Lung (tissue), 16 donors: ENCODE results near the gene MDFIC2. TPM values are rescaled to one million over a fixed set of nuclear protein-coding genes. Genes with fewer than 3 reads are reported as not detected.
A peak's percentile ranks its signal among the peaks of the same experiment; 100 is the strongest.

ENCODE experiments used
- ATAC-seq: fragments of 200-7000 bp; cut with Tn5 transposase; one replicate; pipeline ENCODE4 v1.9.1; 2020; ENCODE audit warnings: moderate number of reproducible peaks; ENCODE audit not compliant: insufficient read depth, low FRiP score
- DNase-seq, 3 donors: peaks; one replicate each; pipeline ENCODE4 v3.0.0-alpha.2; 2013 to 2017
- H3K27ac ChIP-seq, 2 donors: one replicate each; pipeline ENCODE4 v1.5.1; 2013; ENCODE audit warnings: mild to moderate bottlenecking in 2 of 2, moderate library complexity in 2 of 2, control low read depth in 1 of 2, inconsistent platforms in 1 of 2, low read depth in 1 of 2, low read length in 1 of 2
- H3K27me3 ChIP-seq, 3 donors: one replicate each; pipeline ENCODE4 v1.5.1; 2013; ENCODE audit warnings: low read length in 2 of 3; ENCODE audit not compliant: control insufficient read depth in 3 of 3, insufficient read depth in 3 of 3
- H3K36me3 ChIP-seq, 4 donors: one replicate each; pipeline ENCODE4 v1.5.1; 2013; ENCODE audit warnings: low read length in 4 of 4, mild to moderate bottlenecking in 1 of 4, moderate library complexity in 1 of 4; ENCODE audit not compliant: control insufficient read depth in 4 of 4, insufficient read depth in 4 of 4
- H3K4me1 ChIP-seq, 5 donors: one replicate each; pipeline ENCODE4 v1.5.1; 2013; ENCODE audit warnings: low read length in 5 of 5, mild to moderate bottlenecking in 2 of 5, moderate library complexity in 1 of 5; ENCODE audit not compliant: control insufficient read depth in 5 of 5, insufficient read depth in 5 of 5
- H3K4me3 ChIP-seq: one replicate; pipeline ENCODE4 v1.5.1; 2013; ENCODE audit warnings: mild to moderate bottlenecking, control low read depth, moderate library complexity
- H3K9ac ChIP-seq, 2 donors: one replicate each; pipeline ENCODE4 v1.5.1; 2013; ENCODE audit warnings: low read length in 2 of 2, control low read depth in 1 of 2; ENCODE audit not compliant: insufficient read depth in 1 of 2
- H3K9me3 ChIP-seq, 4 donors: one replicate each; pipeline ENCODE4 v1.5.1; 2013; ENCODE audit warnings: low read length in 3 of 4, mild to moderate bottlenecking in 1 of 4, moderate library complexity in 1 of 4; ENCODE audit not compliant: control insufficient read depth in 4 of 4, insufficient read depth in 3 of 4
- WGBS, 2 donors: extraction: QIAGEN DNeasy Blood & Tissue Kit; methylation state at CpG; one replicate each; pipeline ENCODE4 v1.1.7; 2013; 5-methylcytosine and 5-hydroxymethylcytosine counted together
- long read RNA-seq, 5 donors: transcript quantifications; one replicate each; lab custom pipeline, GENCODE V29; 2026
- polyA plus RNA-seq, 2 donors: library from polyadenylated mRNA; stranded (reverse); fragments of 200-250 nt; gene quantifications; one replicate each; pipeline ENCODE4 v1.2.1, GENCODE V29; 2013
- total RNA-seq, 2 donors: library from RNA; depleted of rRNA in 1 of 2; stranded (reverse); fragments of >200 nt in 1 of 2; gene quantifications; one replicate each; pipeline ENCODE4 v1.2.1, GENCODE V29; 2014 to 2021
- TF ChIP-seq, protein P1 (sequence below): IDR thresholded peaks from 2 replicates; pipeline ENCODE4 v1.5.1; 2012; ENCODE audit warnings: mild to moderate bottlenecking; ENCODE audit errors: control extremely low read depth, extremely low read depth
- donor health status: control.
- donor health status: control.
- donor health status: Bipolar disorder and iron deficiency.
- donor health status: healthy.
- donor health status: DM: yes; HTN: yes; CAD: no.

MDFIC2 gene
- not detected for total RNA-seq
- not detected for polyA plus RNA-seq
- long read RNA-seq, donor 1, result 0 reads
- long read RNA-seq, donor 2, result 0 reads
- long read RNA-seq, donor 3, result 0 reads
- long read RNA-seq, donor 4, result 0 reads
- long read RNA-seq, donor 5, result 0 reads

DNA sequence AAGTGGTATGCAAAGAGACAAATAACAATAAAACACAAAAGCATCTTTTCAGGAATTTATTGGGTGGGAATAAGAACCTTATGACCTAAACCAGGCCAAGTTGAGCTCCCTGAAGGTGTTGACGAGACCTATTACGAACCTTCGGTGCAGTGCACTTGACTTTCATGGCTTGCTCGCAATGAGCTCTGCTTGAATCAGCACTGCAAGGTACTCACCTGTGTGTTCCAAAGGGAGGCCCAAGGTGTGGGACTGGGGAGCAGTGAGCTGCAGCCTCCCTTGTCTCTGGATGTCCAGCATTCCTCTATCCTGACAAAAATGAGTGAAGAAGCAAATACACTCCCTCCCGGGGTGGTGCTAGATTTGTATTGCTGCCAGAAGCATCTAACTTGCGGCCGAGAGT lies at the start of gene MDFIC2:
Gene MDFIC2 (minus strand): TSS at position 303 of the 400 bp plus-strand sequence. CDS start 665 bp downstream, outside the sequence.
- TF ChIP-seq, protein P1, sequence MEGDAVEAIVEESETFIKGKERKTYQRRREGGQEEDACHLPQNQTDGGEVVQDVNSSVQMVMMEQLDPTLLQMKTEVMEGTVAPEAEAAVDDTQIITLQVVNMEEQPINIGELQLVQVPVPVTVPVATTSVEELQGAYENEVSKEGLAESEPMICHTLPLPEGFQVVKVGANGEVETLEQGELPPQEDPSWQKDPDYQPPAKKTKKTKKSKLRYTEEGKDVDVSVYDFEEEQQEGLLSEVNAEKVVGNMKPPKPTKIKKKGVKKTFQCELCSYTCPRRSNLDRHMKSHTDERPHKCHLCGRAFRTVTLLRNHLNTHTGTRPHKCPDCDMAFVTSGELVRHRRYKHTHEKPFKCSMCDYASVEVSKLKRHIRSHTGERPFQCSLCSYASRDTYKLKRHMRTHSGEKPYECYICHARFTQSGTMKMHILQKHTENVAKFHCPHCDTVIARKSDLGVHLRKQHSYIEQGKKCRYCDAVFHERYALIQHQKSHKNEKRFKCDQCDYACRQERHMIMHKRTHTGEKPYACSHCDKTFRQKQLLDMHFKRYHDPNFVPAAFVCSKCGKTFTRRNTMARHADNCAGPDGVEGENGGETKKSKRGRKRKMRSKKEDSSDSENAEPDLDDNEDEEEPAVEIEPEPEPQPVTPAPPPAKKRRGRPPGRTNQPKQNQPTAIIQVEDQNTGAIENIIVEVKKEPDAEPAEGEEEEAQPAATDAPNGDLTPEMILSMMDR, result no peak
- Histone ChIP-seq H3K9ac (no peak within 1 kb of the TSS), H3K27me3 (peaks cover 0 to 4% (median 0%) of the 10 kb centered on the region in 3 donors), H3K4me1 (no peaks in the 10 kb centered on the region), H3K27ac (no peak within 1 kb of the TSS), H3K36me3 (no peaks in the 10 kb centered on the region), H3K9me3 (no peaks in the 10 kb centered on the region), H3K4me3 (no peak within 1 kb of the TSS)
- peak in 1 of 3 donors; percentile 8 for DNase-seq
- no peak for ATAC-seq
- 78 to 83% methylated on average over 7 of the region's 7 CpGs for WGBS, 2 donors

DNA sequence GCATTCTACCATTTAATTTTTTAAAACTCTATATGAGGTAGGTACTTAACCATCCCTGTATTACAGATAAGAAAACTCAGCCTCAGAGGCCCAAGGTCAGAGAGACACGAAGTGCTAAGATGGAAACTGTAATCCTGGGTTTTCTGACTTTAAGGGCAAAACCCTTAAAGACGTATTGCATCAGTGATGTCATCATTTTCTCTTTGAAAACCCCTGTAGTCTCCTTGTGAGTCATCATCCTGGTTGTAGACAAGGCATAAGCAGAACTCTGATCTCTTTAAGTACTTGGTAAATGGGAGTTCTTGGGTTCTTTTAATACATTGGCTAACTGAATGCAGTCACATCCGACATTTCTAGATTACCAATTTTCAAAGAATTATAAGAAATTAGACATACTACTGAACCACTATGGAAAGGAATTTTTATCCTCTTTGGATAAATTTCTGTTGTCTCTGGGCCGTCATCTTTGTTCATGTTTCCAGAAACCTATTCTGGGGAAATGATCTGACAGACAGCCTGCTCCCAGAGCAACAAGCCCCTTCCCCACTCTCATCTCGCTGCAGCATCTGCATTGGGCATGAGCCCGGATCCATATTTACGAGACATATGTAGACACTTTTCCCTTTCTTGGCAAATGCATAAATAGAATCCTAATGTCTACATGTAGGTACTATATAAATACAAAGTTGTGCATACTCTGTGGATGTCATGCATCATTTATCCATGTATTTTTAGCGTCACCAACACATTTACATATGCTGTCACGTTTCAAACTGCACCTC lies 48.7 kb upstream of the MDFIC2 start:
- H3K27ac ChIP-seq, result no peak overlapping the region
- H3K27me3 ChIP-seq, result peaks cover 0 to 2% (median 0%) of the 10 kb centered on the region in 3 donors
- no peak for DNase-seq
- TF ChIP-seq, protein P1, result no peak
- no peaks in the 10 kb centered on the region for H3K36me3 ChIP-seq
- 83 to 84% methylated on average over 9 of the region's 9 CpGs for WGBS, 2 donors
- no peak for ATAC-seq
- peaks cover 0 to 3% (median 0%) of the 10 kb centered on the region in 5 donors for H3K4me1 ChIP-seq
- no peak overlapping the region for H3K4me3 ChIP-seq
- H3K9ac ChIP-seq, result no peak overlapping the region
- H3K9me3 ChIP-seq, result peaks cover 0 to 7% (median 0%) of the 10 kb centered on the region in 4 donors

DNA sequence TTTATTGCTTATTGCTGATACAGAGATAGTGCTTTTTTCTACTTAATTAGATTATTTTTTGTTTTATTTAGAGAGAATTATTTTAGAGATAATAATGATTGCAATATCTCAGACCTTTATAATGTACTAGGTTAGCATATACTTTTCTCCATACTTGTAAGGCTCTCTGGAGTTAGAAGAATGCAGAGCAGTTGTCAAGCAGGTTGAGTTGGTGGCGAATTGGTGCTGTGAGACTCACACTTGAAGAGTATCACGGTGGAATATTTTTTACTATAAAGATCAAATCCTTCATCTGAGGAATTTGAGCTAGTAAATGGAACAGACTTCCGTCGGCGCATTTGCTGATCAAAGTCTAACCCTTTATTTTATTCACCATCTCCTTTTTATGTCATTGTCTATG lies 47.3 kb upstream of the MDFIC2 start:
- Histone ChIP-seq H3K9ac (no peak overlapping the region), H3K4me1 (peaks cover 0 to 3% (median 0%) of the 10 kb centered on the region in 5 donors), H3K27me3 (peaks cover 0 to 2% (median 0%) of the 10 kb centered on the region in 3 donors), H3K27ac (no peak overlapping the region), H3K36me3 (no peaks in the 10 kb centered on the region), H3K9me3 (peaks cover 0 to 4% (median 0%) of the 10 kb centered on the region in 4 donors), H3K4me3 (no peak overlapping the region)
- ATAC-seq (no peak), DNase-seq (peak in 1 of 3 donors; percentile 27)
- TF ChIP-seq, protein P1, result no peak
- WGBS, 2 donors, result 71 to 90% methylated on average over 5 of the region's 5 CpGs
